ENCODE results near the gene COL6A1.
A peak's percentile ranks its signal among the peaks of the same experiment; 100 is the strongest.
"Not testable (repeated sequence)": the region's sequence is repeated elsewhere in the genome, so short reads cannot be mapped to it uniquely, and the experiment has no call there.

The COL6A1 gene

GRCh38 chr21:45952527-45952926 is 29.0 kb upstream of the COL6A1 start:
- H3K9me3 Mint-ChIP-seq (ENCODE audit: low read depth); H3K36me3 Mint-ChIP-seq; H3K27me3 Mint-ChIP-seq; H3K27ac Mint-ChIP-seq; H3K4me3 Mint-ChIP-seq; H3K4me1 Mint-ChIP-seq (ENCODE audit: low read depth): not testable (repeated sequence)

DNA sequence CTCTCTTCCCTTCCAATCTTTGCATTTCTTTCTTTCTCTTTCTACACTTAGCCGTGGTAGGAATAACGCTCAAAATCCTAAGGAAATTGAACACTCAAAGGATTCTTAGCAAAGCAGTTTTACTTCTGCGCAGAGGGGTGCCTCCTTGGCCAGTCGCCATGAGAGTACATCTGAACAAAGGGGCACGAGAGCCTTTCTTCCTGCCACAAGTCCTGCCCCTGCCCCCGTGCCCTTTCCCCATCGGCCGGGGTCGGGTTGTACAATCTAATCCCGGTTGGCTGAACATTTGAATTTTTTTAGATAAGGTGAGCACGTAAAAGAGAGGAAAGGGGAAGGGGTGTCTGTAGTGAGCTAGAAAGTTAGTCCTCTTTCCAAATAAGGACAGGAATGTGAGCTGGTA is 28.6 kb upstream of the COL6A1 start:
- H3K27ac Mint-ChIP-seq = peak overlapping the region; percentile 6
- peaks cover 5% of the 10 kb centered on the region for H3K27me3 Mint-ChIP-seq
- H3K4me3 Mint-ChIP-seq = no peak overlapping the region
- no peaks in the 10 kb centered on the region for H3K36me3 Mint-ChIP-seq
- H3K4me1 Mint-ChIP-seq (ENCODE audit: low read depth) = peaks cover under 1% of the 10 kb centered on the region
- H3K9me3 Mint-ChIP-seq (ENCODE audit: low read depth) = no peaks in the 10 kb centered on the region

GRCh38 chr21:45954261-45954660 is 27.3 kb upstream of the COL6A1 start:
- no peaks in the 10 kb centered on the region for H3K9me3 Mint-ChIP-seq (ENCODE audit: low read depth)
- H3K27ac Mint-ChIP-seq = no peak overlapping the region
- no peaks in the 10 kb centered on the region for H3K36me3 Mint-ChIP-seq
- peaks cover 2% of the 10 kb centered on the region for H3K4me1 Mint-ChIP-seq (ENCODE audit: low read depth)
- peaks cover 6% of the 10 kb centered on the region for H3K27me3 Mint-ChIP-seq
- H3K4me3 Mint-ChIP-seq = no peak overlapping the region

- Mint-ChIP-seq H3K4me3 (no peak overlapping the region), H3K9me3 (ENCODE audit: low read depth) (no peaks in the 10 kb centered on the region), H3K27ac (no peak overlapping the region), H3K27me3 (peaks cover 6% of the 10 kb centered on the region), H3K4me1 (ENCODE audit: low read depth) (peaks cover 2% of the 10 kb centered on the region), H3K36me3 (no peaks in the 10 kb centered on the region)
Measured at GRCh38 chr21:45954921-45955320, 26.6 kb upstream of the COL6A1 start.

DNA sequence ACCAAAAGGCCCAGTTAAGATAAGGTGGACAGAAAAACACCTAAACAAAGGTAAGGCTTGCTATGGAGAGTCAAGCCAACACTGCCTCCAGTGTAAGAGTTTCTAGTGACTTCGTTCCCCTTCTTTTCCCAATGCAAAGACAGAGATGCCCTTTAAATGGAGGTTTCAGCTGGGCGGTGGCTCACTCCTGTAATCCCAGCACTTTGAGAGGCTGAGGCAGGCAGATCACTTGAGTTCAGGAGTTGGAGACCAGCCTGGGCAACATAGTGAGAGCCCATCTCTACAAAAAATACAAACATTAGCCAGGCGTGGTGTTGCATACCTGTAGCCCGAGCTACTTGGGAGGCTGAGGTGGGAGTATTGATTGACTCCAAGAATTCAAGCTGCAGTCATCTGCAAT is 24.0 kb upstream of the COL6A1 start:
- Mint-ChIP-seq H3K9me3 (ENCODE audit: low read depth) (no peaks in the 10 kb centered on the region), H3K4me3 (no peak overlapping the region), H3K27me3 (peaks cover 3% of the 10 kb centered on the region), H3K4me1 (ENCODE audit: low read depth) (peaks cover 2% of the 10 kb centered on the region), H3K27ac (no peak overlapping the region), H3K36me3 (no peaks in the 10 kb centered on the region)

- peaks cover 1% of the 10 kb centered on the region for H3K27me3 Mint-ChIP-seq
- H3K4me3 Mint-ChIP-seq = no peak overlapping the region
Measured at GRCh38 chr21:45957981-45958600, 23.5 kb upstream of the COL6A1 start.

DNA sequence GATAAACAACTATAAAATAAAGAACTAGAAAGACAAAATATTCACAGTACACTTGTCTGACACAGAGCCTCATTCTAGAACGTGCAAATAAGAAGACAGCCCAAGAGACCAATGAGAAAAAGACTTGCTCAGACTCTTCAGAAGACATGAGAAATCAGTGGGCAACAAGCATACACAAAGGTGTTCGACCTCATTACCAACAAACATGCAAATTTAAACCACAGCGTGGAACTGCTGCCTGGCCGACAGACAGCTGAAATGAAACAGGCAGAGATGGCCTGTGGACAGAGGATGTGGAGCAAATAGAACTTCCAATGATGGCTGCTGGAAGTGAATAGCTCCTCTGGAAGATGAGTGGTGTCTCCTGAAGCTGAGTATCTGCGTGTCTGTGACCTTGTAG is 22.4 kb upstream of the COL6A1 start:
- Mint-ChIP-seq H3K36me3 (peaks cover 3% of the 10 kb centered on the region), H3K4me1 (ENCODE audit: low read depth) (peaks cover 2% of the 10 kb centered on the region), H3K27ac (no peak overlapping the region), H3K4me3 (no peak overlapping the region), H3K27me3 (peaks cover 1% of the 10 kb centered on the region), H3K9me3 (ENCODE audit: low read depth) (no peaks in the 10 kb centered on the region)

More at GRCh38 chr21:45957981-45958600, 23.5 kb upstream of the COL6A1 start:
- Mint-ChIP-seq H3K9me3 (ENCODE audit: low read depth) (no peaks in the 10 kb centered on the region), H3K27ac (no peak overlapping the region), H3K36me3 (no peaks in the 10 kb centered on the region), H3K4me1 (ENCODE audit: low read depth) (peaks cover 2% of the 10 kb centered on the region)

GRCh38 chr21:45959779-45960390 is 21.7 kb upstream of the COL6A1 start:
- peaks cover 1% of the 10 kb centered on the region for H3K27me3 Mint-ChIP-seq

DNA sequence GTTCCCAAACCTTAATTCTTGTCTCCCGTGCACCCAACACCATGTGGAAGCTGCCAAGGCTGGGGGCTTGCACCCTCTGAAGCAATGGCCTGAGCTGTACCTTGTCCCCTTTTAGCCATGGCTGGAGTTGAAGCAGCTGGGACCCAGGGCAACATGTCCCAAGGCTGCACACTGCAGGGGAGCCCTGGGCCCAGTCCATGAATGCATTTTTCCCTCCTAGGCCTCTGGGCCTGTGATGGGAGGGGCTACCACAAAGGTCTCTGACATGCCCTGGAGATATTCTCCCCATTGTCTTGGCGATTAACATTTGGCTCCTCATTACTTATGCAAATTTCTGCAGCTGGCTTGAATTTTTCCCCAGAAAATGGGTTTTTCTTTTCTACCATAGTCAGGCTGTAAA is 20.2 kb upstream of the COL6A1 start:
- H3K9me3 Mint-ChIP-seq (ENCODE audit: low read depth); H3K36me3 Mint-ChIP-seq; H3K27me3 Mint-ChIP-seq: not testable (repeated sequence)

More at GRCh38 chr21:45959779-45960390, 21.7 kb upstream of the COL6A1 start:
- H3K36me3 Mint-ChIP-seq = peaks cover 4% of the 10 kb centered on the region
- no peaks in the 10 kb centered on the region for H3K9me3 Mint-ChIP-seq (ENCODE audit: low read depth)
- H3K4me1 Mint-ChIP-seq (ENCODE audit: low read depth) = peaks cover 2% of the 10 kb centered on the region
- H3K27ac Mint-ChIP-seq = no peak overlapping the region
- no peak overlapping the region for H3K4me3 Mint-ChIP-seq

GRCh38 chr21:45962531-45963231 is 18.9 kb upstream of the COL6A1 start:
- H3K27me3 Mint-ChIP-seq = peaks cover 1% of the 10 kb centered on the region
- H3K4me1 Mint-ChIP-seq (ENCODE audit: low read depth) = peaks cover 2% of the 10 kb centered on the region
- peaks cover 6% of the 10 kb centered on the region for H3K36me3 Mint-ChIP-seq
- H3K27ac Mint-ChIP-seq = no peak overlapping the region
- H3K4me3 Mint-ChIP-seq = no peak overlapping the region
- no peaks in the 10 kb centered on the region for H3K9me3 Mint-ChIP-seq (ENCODE audit: low read depth)

More for the DNA sequence above, 20.2 kb upstream of the COL6A1 start:
- not testable (repeated sequence) for H3K4me3 Mint-ChIP-seq; H3K27ac Mint-ChIP-seq; H3K4me1 Mint-ChIP-seq (ENCODE audit: low read depth)

DNA sequence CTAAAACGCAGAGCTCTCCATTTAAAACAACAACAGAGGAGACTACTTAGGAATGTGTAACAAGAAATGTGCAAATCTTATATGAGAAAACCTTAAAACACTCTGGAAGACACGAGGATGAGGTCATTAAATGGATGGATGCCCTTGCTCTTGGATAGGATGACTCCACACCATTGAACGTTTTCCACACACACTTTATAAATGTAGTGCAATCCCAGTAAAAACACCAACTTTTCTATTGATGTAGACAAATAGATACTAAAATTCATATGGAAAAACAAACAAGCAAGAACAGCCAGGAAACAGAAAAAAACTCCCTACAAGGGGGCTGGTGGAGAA is 18.4 kb upstream of the COL6A1 start:
- H3K27me3 Mint-ChIP-seq = peaks cover 1% of the 10 kb centered on the region
- peaks cover 6% of the 10 kb centered on the region for H3K36me3 Mint-ChIP-seq
- no peaks in the 10 kb centered on the region for H3K9me3 Mint-ChIP-seq (ENCODE audit: low read depth)
- no peaks in the 10 kb centered on the region for H3K4me1 Mint-ChIP-seq (ENCODE audit: low read depth)
- H3K27ac Mint-ChIP-seq = no peak overlapping the region
- no peak overlapping the region for H3K4me3 Mint-ChIP-seq

DNA sequence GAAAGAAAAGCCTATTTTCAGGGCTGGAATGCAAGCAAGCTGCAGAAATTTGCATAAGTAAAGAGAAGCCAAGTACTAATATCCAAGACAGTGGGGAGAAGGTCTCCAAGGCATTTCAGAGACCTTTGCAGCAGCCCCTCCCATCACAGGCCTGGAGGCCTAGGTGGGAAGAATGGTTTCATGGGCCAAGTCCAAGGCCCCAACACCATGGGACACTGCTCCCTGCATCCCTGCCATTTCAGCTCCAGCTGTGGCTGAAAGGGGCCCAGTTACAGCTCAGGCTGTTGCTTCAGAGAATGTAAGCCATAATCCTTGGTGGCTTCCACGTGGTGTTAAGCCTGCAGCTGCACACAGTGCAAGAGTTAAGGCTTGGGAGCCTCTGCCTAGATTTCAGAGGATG is 16.9 kb upstream of the COL6A1 start:
- Mint-ChIP-seq H3K4me3 (no peak overlapping the region), H3K27ac (no peak overlapping the region), H3K36me3 (peaks cover 6% of the 10 kb centered on the region), H3K9me3 (ENCODE audit: low read depth) (no peaks in the 10 kb centered on the region), H3K27me3 (no peaks in the 10 kb centered on the region), H3K4me1 (ENCODE audit: low read depth) (no peaks in the 10 kb centered on the region)

- peaks cover 6% of the 10 kb centered on the region for H3K36me3 Mint-ChIP-seq
- H3K4me1 Mint-ChIP-seq (ENCODE audit: low read depth) = no peaks in the 10 kb centered on the region
- H3K27me3 Mint-ChIP-seq = no peaks in the 10 kb centered on the region
- H3K4me3 Mint-ChIP-seq = no peak overlapping the region
- H3K9me3 Mint-ChIP-seq (ENCODE audit: low read depth) = no peaks in the 10 kb centered on the region
- no peak overlapping the region for H3K27ac Mint-ChIP-seq
Measured at GRCh38 chr21:45965084-45965809, 16.3 kb upstream of the COL6A1 start.

- Mint-ChIP-seq H3K27me3 (no peaks in the 10 kb centered on the region), H3K36me3 (peaks cover 6% of the 10 kb centered on the region), H3K4me1 (ENCODE audit: low read depth) (no peaks in the 10 kb centered on the region), H3K27ac (no peak overlapping the region), H3K9me3 (ENCODE audit: low read depth) (no peaks in the 10 kb centered on the region), H3K4me3 (no peak overlapping the region)
Measured at GRCh38 chr21:45966791-45967394, 14.7 kb upstream of the COL6A1 start.
